Breast epithelium (tissue), 3 donors: ENCODE measurements around the gene GUK1.

Experiments used
- POLR2A ChIP-seq: fragments of 450-650 bp; IDR thresholded peaks from one replicate; pipeline ENCODE4 v1.6.1; 2016; ENCODE audit warnings: antibody characterized with exemption, mild to moderate bottlenecking, moderate library complexity
- POLR2AphosphoS5 ChIP-seq, 3 donors: sonication (generic); formaldehyde crosslinking; IDR thresholded peaks; one replicate each; pipeline ENCODE4 v1.6.1; 2017; ENCODE audit warnings: antibody characterized with exemption in 3 of 3
- TF ChIP-seq, protein P1 (sequence below), 3 donors: fragments of 450-650 bp; IDR thresholded peaks; one replicate each; pipeline ENCODE4 v1.5.1; 2016 to 2017; ENCODE audit warnings: antibody characterized with exemption in 3 of 3, mild to moderate bottlenecking in 3 of 3, moderate library complexity in 3 of 3

DNA sequence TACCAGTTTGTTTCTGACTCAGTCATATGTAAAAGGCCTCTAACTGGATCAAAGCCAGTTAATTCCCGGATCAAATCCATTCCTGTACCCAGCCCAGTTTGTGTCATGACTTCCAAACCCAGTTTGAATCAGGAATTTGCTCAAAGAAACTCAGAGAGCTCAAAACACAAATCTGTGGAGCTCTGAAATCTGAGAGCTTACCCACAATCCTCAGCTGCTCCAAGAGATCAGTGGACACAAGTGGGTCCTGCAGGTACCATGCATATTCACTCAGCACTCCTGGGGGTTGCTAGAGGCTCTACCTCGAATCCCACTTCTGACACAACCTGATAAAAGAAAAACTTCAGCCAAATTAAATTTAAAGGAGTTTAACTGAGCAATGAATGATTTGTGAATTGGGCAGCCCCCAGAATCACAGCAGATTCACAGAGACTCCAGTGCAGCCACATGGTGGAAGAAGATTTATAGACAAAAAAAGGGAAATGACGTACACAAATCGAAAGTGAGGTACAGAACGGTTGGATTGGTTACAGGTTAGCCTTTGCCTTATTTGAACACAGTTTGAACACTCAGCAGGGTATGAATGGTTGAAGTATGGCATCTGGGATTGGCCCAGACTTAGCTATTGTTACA lies 19.1 kb upstream of the GUK1 start:
- TF ChIP-seq, protein P1, sequence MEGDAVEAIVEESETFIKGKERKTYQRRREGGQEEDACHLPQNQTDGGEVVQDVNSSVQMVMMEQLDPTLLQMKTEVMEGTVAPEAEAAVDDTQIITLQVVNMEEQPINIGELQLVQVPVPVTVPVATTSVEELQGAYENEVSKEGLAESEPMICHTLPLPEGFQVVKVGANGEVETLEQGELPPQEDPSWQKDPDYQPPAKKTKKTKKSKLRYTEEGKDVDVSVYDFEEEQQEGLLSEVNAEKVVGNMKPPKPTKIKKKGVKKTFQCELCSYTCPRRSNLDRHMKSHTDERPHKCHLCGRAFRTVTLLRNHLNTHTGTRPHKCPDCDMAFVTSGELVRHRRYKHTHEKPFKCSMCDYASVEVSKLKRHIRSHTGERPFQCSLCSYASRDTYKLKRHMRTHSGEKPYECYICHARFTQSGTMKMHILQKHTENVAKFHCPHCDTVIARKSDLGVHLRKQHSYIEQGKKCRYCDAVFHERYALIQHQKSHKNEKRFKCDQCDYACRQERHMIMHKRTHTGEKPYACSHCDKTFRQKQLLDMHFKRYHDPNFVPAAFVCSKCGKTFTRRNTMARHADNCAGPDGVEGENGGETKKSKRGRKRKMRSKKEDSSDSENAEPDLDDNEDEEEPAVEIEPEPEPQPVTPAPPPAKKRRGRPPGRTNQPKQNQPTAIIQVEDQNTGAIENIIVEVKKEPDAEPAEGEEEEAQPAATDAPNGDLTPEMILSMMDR (IDR thresholded peaks at IDR 0.05) = no peak
- TF ChIP-seq POLR2A = no peak
- no peak for TF ChIP-seq POLR2AphosphoS5 (IDR thresholded peaks at IDR 0.05)
